Stimulated activated naive CD8-positive, alpha-beta T cell treated with anti-CD3 and anti-CD28 coated beads, Interleukin-15, amount 100 ng/mL, for 72 hours (primary cell): Measurements from ENCODE around the gene KAZN.
A peak's percentile ranks its signal among the peaks of the same experiment; 100 is the strongest.

Experiments used
- ATAC-seq: fragments of 150-1000 bp; cut with Tn5 transposase; 2 replicates; pipeline ENCODE4 v1.10.0; 2021; ENCODE audit warnings: mild to moderate bottlenecking, moderate library complexity
- DNase-seq, 2 donors: peaks; one replicate each; pipeline ENCODE4 v3.0.0; 2021 to 2022
- H3K27ac Mint-ChIP-seq, 2 donors: one replicate each; pipeline ENCODE4 v1.8.0; 2022; ENCODE audit warnings: mild to moderate bottlenecking in 2 of 2, mixed read lengths in 2 of 2, moderate library complexity in 2 of 2
- H3K27me3 Mint-ChIP-seq: one replicate; pipeline ENCODE4 v1.8.0; 2022; ENCODE audit warnings: mixed read lengths
- H3K4me1 Mint-ChIP-seq: one replicate; pipeline ENCODE4 v1.8.0; 2022; ENCODE audit warnings: mild to moderate bottlenecking, mixed read lengths
- H3K4me3 Mint-ChIP-seq, 2 donors: one replicate each; pipeline ENCODE4 v1.8.0; 2022; ENCODE audit warnings: mild to moderate bottlenecking in 2 of 2, mixed read lengths in 2 of 2, moderate library complexity in 1 of 2
- H3K9me3 Mint-ChIP-seq, 2 donors: one replicate each; pipeline ENCODE4 v1.8.0; 2022; ENCODE audit warnings: mixed read lengths in 2 of 2

The KAZN gene

DNA sequence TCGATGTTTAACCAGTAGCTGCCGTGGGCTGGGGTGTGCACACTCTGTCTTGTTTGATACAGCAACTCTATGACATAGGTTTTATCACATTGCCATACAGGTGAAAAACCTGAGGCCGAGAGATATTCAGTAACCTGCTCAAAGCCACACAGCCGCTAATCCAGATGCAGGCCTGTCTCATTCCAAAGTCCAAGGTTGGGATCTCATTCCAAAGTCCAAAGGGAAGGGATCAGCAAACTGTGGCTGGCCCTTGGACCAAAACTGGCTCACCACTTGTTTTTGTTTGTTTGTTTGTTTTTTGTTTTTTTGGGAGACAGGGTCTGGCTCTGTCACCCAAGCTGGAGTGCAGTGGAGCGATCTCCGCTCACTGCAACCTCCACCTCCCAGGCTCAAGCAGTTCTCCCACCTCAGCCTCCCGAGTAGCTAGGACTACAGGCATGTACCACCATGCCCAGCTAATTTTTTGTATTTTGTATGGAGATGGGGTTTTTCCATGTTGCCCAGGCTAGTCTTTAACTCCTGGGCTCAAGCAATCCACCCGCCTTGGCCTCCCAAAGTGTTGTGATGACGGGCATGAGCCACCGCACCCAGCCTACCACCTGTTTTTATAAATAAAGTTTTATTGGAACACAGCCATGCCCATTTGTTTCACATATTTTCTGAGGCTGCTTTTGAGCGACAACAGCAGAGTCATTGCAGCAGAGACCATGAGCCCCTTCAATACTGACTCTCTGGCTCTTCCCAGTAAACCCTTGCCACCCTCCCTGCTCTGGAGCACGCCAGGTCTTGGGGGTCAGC lies 391.6 kb downstream of the KAZN start:
- H3K27me3 Mint-ChIP-seq: no peaks in the 10 kb centered on the region
- no peak overlapping the region for H3K4me3 Mint-ChIP-seq
- H3K27ac Mint-ChIP-seq: no peak overlapping the region
- ATAC-seq (no peak), DNase-seq (no peak)
- no peaks in the 10 kb centered on the region for H3K4me1 Mint-ChIP-seq
- H3K9me3 Mint-ChIP-seq: no peaks in the 10 kb centered on the region

DNA sequence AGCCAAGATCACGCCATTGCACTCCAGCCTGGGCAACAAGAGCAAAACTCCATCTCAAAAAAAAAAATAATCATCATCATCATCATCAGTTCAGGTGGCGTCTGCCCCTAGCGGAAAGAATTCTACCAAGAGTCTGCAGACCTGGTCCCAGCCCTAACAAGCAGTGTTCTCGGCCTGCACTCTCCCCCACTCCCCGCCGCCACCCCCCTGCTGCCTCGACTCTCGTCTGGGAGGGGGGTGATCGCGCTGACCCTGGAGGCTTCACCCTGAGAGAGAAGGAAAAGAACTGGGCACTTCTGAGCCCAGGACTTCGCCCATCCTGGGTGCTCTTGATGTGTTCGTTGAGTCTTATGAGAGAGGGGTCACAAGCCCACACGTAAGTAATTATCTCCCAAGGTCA lies 394.9 kb downstream of the KAZN start:
- Mint-ChIP-seq H3K27me3 (no peaks in the 10 kb centered on the region), H3K4me1 (no peaks in the 10 kb centered on the region), H3K4me3 (no peak overlapping the region), H3K27ac (no peak overlapping the region), H3K9me3 (no peaks in the 10 kb centered on the region)
- ATAC-seq: no peak
- no peak for DNase-seq

DNA sequence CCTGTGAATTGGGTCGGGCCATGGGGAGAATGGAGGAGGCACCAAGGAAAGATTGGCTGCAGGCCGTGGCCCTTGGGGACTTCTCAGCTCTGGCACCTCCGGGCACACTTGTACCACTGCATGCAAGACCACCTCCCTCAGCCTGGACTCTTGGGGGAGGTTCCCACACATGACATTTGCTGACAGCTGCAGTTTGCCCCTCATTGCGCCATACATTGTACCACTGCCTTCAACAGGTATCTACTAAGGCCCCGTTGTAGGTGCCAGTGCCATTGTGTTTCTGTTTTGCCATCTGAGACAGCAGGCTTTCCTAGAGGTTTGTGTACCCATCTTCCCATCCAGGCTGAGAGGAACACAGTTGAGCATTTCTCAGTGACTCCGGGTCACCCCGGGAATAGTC lies 395.7 kb downstream of the KAZN start:
- H3K4me3 Mint-ChIP-seq: no peak overlapping the region
- DNase-seq (no peak), ATAC-seq (no peak)
- no peaks in the 10 kb centered on the region for H3K4me1 Mint-ChIP-seq
- no peak overlapping the region for H3K27ac Mint-ChIP-seq
- no peaks in the 10 kb centered on the region for H3K9me3 Mint-ChIP-seq
- no peaks in the 10 kb centered on the region for H3K27me3 Mint-ChIP-seq

DNA sequence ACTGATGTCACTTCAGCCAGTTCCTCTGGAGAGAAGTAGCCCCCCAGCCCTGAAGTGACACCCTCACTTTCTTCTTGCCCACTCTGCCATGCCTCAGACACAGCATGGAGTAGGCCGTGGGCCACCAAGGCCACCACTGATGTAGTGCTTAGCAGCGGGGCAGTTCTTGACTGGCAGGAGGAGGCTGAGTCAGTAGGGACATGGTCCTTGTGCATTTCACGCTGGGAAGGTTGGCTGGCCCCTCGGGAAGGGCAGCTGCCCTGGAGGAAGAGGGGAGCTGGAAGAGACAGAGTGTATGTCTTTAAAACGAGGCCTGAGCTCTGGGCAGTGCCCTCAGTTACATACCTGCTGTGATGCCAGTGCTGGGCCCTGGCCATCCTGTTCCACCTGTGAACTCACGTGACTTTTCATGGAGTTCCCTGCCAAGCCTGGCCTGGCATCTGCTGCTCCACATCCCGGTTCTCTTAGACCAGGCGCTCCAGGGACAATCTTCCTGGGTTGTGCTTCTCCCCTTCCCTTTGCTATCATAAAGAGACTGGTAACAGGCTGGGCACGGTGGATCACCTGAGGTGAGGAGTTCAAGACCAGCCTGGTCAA lies 396.5 kb downstream of the KAZN start:
- Mint-ChIP-seq H3K9me3 (no peaks in the 10 kb centered on the region), H3K4me1 (no peaks in the 10 kb centered on the region), H3K27ac (no peak overlapping the region), H3K4me3 (no peak overlapping the region), H3K27me3 (no peaks in the 10 kb centered on the region)
- no peak for DNase-seq
- no peak for ATAC-seq

DNA sequence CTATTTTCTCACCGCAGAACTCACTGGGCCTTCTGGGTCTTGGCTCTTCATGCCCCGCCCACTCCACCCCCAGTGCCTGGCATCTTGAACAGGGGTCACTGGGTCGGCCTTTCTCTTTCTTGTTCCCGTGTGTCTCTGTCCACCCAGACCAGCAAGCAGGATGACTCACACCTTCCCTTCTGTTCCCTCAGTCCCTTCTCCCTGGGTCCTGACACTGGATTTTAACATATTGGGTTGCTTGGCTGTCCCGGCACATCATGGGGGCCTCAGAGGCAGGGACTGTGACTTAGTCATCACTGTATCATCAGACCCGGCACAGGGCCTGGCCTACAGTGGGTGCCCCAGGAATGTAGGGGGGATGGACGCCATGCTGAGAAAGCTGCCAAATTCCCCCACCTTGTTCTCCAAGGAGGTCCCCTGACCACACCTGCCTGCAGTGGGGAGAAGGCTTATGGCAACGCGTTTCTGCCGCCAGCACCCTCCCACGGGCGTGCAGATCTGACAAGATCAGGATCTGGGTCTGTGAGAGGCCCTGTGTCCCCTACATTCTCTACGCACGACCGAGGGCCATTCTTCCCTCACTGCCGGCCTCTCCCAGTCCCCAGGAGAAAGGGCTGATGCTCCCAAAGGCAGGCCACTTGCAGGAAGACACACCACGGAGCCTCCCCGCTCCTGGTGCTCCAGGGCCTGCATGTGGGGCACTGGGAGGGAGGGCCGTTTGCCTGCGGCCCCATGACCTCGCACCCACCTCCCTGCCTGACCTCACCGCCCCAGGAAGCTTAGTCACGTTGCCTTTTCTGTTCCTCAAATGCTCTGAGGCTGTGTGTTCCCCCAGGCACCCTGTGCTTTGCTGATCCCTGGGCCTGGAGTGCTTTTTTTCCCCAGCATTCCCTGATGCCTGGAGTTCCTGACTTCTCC lies 397.9 kb downstream of the KAZN start:
- H3K4me1 Mint-ChIP-seq: no peaks in the 10 kb centered on the region
- ATAC-seq (no peak), DNase-seq (no peak)
- no peak overlapping the region for H3K4me3 Mint-ChIP-seq
- H3K27ac Mint-ChIP-seq: peak overlapping the region in 1 of 2 donors; percentile 71
- H3K9me3 Mint-ChIP-seq: no peaks in the 10 kb centered on the region
- H3K27me3 Mint-ChIP-seq: no peaks in the 10 kb centered on the region

DNA sequence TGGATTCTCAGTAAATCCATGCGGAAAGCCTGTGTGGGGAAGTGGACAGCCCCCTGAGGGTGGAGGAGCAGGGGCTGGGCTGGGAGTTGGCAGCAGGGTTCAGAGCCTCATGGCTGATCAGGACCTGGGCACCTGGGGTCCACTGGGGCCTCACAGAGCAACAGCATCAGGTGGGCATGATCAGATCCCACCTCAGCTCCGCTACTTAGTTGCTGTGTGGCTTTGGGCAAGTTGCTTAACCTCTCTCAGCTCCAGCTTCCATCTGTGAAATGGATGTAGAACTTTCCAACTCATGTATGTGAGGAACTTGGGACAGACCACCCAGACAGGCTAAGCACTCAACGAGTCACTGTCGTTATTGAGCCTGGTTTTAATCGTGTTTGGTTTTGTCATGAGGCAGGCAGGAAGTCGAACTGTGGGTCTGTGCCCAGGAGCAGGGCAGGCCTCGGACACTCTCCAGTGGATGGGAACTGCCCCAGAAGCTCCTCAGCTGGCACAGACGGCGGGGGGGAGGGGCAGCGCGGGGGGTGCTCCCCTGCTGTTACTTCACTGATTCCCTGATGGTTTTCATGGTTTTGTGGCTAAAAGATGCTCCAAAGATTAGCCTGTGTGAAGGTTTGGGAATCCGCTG lies 399.3 kb downstream of the KAZN start:
- H3K27ac Mint-ChIP-seq: no peak overlapping the region
- ATAC-seq (no peak), DNase-seq (no peak)
- no peaks in the 10 kb centered on the region for H3K27me3 Mint-ChIP-seq
- H3K4me1 Mint-ChIP-seq: no peaks in the 10 kb centered on the region
- H3K9me3 Mint-ChIP-seq: no peaks in the 10 kb centered on the region
- no peak overlapping the region for H3K4me3 Mint-ChIP-seq

DNA sequence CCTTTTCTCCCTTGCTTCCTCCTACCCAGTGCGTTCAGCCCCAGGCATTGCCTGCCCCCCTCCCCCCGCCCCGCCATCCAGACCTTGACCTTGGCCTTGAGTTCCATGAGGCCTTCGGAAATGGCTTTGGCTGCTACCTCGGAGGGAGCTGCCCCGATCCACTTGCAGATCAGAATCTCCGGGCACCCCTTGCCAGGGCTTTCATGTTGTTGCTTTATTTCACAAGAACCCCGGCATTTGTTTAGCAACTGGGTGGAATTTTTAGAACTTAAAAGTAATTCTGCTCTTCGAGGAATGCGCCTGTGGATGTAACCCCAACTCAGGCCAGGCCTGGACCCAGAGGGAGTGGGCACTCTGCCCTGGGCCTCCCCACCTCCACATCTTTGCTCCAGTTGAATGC lies 401.0 kb downstream of the KAZN start:
- DNase-seq (no peak), ATAC-seq (no peak)
- Mint-ChIP-seq H3K27ac (no peak overlapping the region), H3K9me3 (no peaks in the 10 kb centered on the region), H3K27me3 (no peaks in the 10 kb centered on the region), H3K4me1 (no peaks in the 10 kb centered on the region), H3K4me3 (no peak overlapping the region)

DNA sequence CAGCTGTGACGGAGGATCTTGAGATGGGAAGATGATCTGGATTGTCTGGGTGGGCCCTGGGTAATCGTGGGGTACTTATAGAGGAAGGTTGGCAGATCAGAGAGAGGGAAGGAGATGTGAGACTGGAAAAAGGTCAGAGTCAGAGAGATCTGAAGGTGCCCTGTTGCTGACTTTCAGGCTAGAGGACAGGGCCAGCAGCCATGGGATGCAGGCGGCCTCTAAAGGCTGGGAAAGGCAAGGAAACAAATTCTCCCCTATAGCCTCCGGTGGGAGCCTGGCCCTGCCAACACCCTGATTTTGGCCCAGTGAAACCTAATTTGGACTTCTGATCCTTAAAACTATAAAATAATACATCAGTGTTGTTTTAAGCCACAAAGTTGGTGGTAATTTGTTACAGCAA lies 401.5 kb downstream of the KAZN start:
- Mint-ChIP-seq H3K27me3 (no peaks in the 10 kb centered on the region), H3K4me1 (no peaks in the 10 kb centered on the region), H3K9me3 (no peaks in the 10 kb centered on the region), H3K27ac (no peak overlapping the region), H3K4me3 (no peak overlapping the region)
- no peak for ATAC-seq
- DNase-seq: no peak

DNA sequence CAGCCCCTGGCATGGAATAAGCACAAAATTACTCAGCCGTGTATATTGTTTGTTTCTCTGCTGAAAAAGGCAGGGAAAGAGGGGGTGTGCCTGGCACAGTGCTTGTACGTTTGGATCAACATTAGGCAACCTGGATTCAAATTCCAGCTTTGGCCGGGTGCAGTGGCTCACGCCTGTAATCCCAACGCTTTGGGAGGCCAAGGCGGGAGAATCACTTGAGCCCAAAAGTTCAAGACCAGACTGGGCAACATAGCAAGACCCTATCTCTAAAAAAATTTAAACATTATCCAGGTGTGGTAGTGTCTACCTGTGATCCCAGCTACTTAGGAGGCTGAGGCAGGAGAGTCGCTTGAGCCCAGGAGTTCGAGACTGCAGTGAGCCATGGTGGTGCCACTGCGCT lies 402.2 kb downstream of the KAZN start:
- no peaks in the 10 kb centered on the region for H3K9me3 Mint-ChIP-seq

DNA sequence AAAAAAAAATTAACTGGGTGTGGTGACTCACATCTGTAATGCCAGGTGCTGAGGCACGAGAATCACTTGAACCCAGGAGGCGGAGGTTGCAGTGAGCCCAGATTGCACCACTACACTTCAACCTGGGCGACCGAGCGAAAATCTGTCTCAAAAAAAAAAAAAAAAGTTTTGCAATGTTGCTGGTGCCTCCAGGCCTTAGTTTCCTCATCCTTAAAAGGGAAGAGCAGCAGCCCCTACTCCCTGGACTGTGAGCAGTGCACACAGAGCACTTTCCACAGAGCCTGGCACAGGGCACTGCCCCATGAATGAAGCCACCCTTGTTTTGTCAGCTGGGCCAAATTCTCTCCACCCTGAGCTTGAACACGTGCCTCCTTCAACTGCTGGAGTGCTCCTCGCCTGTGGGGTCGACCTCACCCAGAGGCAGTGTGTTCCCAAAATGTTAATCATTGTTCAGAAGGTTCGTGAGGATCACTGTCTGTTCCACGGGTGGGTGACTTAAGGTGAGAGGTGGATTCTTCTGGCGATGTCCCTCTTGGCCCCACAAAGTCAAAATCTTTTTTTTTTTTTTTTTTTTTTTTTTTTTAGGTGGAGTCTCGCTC lies 402.9 kb downstream of the KAZN start:
- Mint-ChIP-seq H3K4me1 (no peaks in the 10 kb centered on the region), H3K27ac (no peak overlapping the region), H3K4me3 (no peak overlapping the region), H3K27me3 (no peaks in the 10 kb centered on the region), H3K9me3 (no peaks in the 10 kb centered on the region)
- no peak for ATAC-seq
- no peak for DNase-seq

More for the DNA sequence above, 402.2 kb downstream of the KAZN start:
- Mint-ChIP-seq H3K27me3 (no peaks in the 10 kb centered on the region), H3K4me3 (no peak overlapping the region), H3K27ac (no peak overlapping the region), H3K4me1 (no peaks in the 10 kb centered on the region)
- DNase-seq: no peak
- no peak for ATAC-seq

DNA sequence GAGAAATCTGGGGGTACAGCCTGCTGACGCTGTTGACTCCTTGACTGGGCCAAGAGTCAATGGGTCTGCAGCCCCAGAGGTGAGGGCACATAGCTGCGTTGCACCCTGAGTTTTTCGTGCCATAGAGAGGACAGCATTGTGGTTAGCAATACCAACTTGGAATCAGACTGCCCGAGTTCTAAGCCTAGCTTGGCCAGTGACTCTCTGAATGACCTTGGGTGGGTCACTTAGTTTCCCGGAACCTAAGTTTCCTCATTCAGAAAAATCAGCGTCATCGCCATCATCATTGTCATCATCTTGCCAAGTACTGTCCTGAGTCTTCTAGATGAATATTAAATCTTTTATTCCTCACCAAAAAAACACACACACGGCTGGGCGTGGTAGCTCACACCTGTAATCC lies 403.8 kb downstream of the KAZN start:
- ATAC-seq (no peak), DNase-seq (no peak)
- no peaks in the 10 kb centered on the region for H3K4me1 Mint-ChIP-seq
- no peak overlapping the region for H3K4me3 Mint-ChIP-seq
- H3K9me3 Mint-ChIP-seq: no peaks in the 10 kb centered on the region
- H3K27me3 Mint-ChIP-seq: no peaks in the 10 kb centered on the region
- no peak overlapping the region for H3K27ac Mint-ChIP-seq

DNA sequence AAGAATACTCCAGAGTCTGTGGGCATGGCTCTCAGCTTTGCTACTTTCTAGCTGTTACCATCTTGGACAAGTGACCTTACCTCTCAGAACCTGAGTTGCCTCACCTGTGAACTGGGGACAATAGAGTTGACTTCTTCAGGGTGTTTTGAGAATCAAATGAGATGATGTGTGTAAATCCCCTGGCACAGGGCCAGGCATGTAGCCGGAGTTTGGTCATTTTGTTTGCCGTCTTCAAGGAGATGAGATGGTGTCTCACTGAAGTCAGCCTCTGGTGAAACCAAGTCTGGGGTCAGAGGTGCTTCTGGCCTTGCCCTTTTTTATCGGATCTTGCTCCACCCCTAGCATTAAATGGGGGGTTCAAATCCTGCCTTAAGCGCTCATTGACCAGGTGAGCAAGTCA lies 405.9 kb downstream of the KAZN start:
- H3K9me3 Mint-ChIP-seq: no peaks in the 10 kb centered on the region
- no peak overlapping the region for H3K27ac Mint-ChIP-seq
- DNase-seq (no peak), ATAC-seq (no peak)
- H3K4me1 Mint-ChIP-seq: no peaks in the 10 kb centered on the region
- H3K27me3 Mint-ChIP-seq: peaks cover 7% of the 10 kb centered on the region
- no peak overlapping the region for H3K4me3 Mint-ChIP-seq

DNA sequence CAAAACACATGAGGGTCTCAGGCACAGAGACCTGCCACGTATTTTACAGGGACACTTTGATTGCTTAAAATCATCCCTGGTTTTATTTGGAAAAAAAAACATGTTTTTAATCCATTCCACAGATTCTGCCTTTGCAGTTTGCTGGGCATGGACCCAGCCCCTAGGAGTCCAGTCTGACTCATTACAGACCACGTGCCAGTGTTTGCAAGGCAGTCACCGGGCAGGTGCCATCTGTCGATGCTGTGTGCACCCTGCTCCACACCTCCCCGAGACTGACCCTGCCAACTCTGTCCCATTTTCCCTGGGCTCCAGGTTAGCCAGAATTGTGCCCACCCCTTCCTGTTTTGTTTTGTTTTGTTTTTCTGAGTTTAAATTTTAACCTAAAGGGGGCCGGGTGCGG lies 406.6 kb downstream of the KAZN start:
- ATAC-seq: no peak

DNA sequence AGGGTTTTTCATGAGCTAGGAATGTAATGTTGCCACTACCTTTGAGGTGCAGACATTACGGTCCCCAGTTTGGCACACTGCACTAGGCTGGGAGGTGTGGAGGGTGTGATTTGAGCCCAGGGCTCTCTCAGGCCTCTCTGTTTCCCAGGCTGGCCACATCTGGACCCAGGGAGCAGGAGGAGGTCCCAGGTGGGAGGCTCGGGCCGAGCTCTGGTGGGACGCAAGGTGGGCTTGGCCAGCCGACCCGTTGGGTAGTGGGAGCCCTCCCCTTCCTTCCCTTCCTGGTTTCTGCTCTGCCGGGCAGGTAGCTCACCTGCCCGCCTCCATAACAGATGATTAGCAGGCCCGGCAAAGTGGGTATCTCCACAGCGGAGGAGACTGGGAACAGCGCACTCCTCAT lies 408.9 kb downstream of the KAZN start:
- Mint-ChIP-seq H3K4me1 (no peaks in the 10 kb centered on the region), H3K27ac (no peak overlapping the region), H3K4me3 (no peak overlapping the region), H3K27me3 (peaks cover 9% of the 10 kb centered on the region), H3K9me3 (no peaks in the 10 kb centered on the region)
- DNase-seq (no peak), ATAC-seq (no peak)

More for the DNA sequence above, 406.6 kb downstream of the KAZN start:
- no peaks in the 10 kb centered on the region for H3K9me3 Mint-ChIP-seq
- peaks cover 9% of the 10 kb centered on the region for H3K27me3 Mint-ChIP-seq
- H3K4me1 Mint-ChIP-seq: no peaks in the 10 kb centered on the region
- H3K27ac Mint-ChIP-seq: no peak overlapping the region
- no peak overlapping the region for H3K4me3 Mint-ChIP-seq
- no peak for DNase-seq

DNA sequence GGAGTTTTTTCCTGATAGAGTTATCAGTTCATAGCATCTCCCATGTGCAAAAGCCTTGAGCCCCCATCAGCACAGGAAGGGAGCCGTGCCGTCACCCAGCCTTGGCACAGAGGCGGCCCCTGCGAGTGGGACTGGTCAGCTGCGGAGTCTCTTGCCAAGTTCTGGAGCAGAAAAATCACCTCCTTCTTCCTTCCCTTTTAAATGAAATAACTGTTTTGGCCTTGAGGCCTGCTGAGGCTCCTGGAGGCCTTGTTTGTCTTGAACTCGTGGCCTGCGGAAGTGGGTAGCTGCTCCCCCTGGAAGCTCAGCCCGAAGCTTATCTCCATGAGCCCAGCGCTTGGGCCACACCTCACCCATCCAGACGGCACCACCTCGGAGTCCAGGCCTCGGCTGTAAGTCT lies 409.4 kb downstream of the KAZN start:
- H3K27ac Mint-ChIP-seq: no peak overlapping the region
- peaks cover 9% of the 10 kb centered on the region for H3K27me3 Mint-ChIP-seq
- no peak overlapping the region for H3K4me3 Mint-ChIP-seq
- DNase-seq: no peak
- ATAC-seq: no peak
- H3K4me1 Mint-ChIP-seq: no peaks in the 10 kb centered on the region
- H3K9me3 Mint-ChIP-seq: no peaks in the 10 kb centered on the region
